Measurements from ENCODE around the gene LTB. TPM values are rescaled to one million over a fixed set of nuclear protein-coding genes. Genes with fewer than 3 reads are reported as not detected.

LTB gene
- total and polyA plus RNA-seq, 8 donors: 1.5 to 13.7 (median 3.4) TPM

- Histone ChIP-seq H3K36me3 (peaks cover 0 to 15% of the 10 kb centered on the region in 2 donors), H3K4me1 (peaks cover 0 to 50% of the 10 kb centered on the region in 2 donors), H3K27me3 (peaks cover 0 to 4% of the 10 kb centered on the region in 2 donors), H3K4me3 (no peak overlapping the region), H3K9me3 (no peaks in the 10 kb centered on the region), H3K27ac (no peak overlapping the region)
- TF ChIP-seq, protein P1, sequence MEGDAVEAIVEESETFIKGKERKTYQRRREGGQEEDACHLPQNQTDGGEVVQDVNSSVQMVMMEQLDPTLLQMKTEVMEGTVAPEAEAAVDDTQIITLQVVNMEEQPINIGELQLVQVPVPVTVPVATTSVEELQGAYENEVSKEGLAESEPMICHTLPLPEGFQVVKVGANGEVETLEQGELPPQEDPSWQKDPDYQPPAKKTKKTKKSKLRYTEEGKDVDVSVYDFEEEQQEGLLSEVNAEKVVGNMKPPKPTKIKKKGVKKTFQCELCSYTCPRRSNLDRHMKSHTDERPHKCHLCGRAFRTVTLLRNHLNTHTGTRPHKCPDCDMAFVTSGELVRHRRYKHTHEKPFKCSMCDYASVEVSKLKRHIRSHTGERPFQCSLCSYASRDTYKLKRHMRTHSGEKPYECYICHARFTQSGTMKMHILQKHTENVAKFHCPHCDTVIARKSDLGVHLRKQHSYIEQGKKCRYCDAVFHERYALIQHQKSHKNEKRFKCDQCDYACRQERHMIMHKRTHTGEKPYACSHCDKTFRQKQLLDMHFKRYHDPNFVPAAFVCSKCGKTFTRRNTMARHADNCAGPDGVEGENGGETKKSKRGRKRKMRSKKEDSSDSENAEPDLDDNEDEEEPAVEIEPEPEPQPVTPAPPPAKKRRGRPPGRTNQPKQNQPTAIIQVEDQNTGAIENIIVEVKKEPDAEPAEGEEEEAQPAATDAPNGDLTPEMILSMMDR (IDR thresholded peaks at IDR 0.05): no peak
- ATAC-seq: no peak
- intact Hi-C loops (cut with DNase I): no loop called here
- DNase-seq: no peak
Observed at GRCh38 chr6:31573239-31574105, 8.8 kb downstream of the LTB start.

- Histone ChIP-seq H3K27me3 (peaks cover 0 to 4% of the 10 kb centered on the region in 2 donors), H3K4me3 (peak within 1 kb of the TSS in 1 of 2 donors; percentile 22), H3K27ac (peak within 1 kb of the TSS in 1 of 2 donors; percentile 13), H3K4me1 (peaks cover 0 to 49% of the 10 kb centered on the region in 2 donors), H3K36me3 (peaks cover 0 to 4% of the 10 kb centered on the region in 2 donors), H3K9me3 (no peaks in the 10 kb centered on the region)
- peak in 1 of 4 donors; percentile 79 for DNase-seq
- intact Hi-C loops (cut with DNase I): no loop called here
- no peak for ATAC-seq
- TF ChIP-seq, protein P1 (IDR thresholded peaks at IDR 0.05): no peak
Observed at GRCh38 chr6:31572041-31572911, 9.9 kb downstream of the LTB start, which contains the start of gene LTA. LTA (plus strand) TSS chr6:31572289; CDS start chr6:31572743, 454 bp downstream.

DNA sequence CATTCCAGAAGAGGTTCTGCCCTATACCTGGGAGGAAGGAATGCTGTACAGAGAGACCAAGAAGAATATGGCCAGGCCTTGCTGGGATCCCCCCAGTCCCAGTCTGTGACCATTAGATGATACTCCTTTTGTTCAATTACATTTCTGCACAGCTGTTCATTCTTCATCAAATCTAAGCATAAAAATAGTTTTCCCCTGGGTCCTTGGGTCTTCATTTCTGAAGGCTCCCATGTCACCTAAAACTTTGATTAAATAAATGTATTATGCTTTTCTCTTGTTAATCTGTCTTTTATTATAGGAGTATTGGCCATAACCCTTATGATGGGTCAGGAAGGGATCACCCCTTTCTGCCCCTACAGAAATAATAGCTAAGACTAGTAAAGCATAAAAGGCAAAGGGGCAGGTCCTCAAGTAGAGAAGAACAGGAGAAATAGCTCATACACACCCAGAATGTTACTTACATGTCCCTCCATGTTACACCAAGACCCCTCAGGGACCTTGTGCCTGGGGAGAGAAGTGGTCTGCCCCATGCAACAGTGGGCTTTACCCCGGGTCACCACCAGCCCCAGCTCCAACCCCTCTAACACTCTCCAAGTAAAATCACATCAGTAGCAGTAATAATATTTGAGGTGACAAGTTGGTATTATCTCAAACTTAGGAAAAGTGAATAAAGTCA lies 12.2 kb downstream of the LTB start:
- DNase-seq (no peak), ATAC-seq (no peak)
- TF ChIP-seq, protein P1 (IDR thresholded peaks at IDR 0.05): no peak
- intact Hi-C loops (cut with DNase I): no loop called here
- Histone ChIP-seq H3K4me1 (peaks cover 0 to 34% of the 10 kb centered on the region in 2 donors), H3K9me3 (no peaks in the 10 kb centered on the region), H3K4me3 (no peak overlapping the region), H3K27me3 (peaks cover 0 to 18% of the 10 kb centered on the region in 2 donors), H3K27ac (no peak overlapping the region), H3K36me3 (no peaks in the 10 kb centered on the region)

GRCh38 chr6:31568537-31568961 lies 13.7 kb downstream of the LTB start:
- Histone ChIP-seq H3K4me1 (peaks cover 0 to 24% of the 10 kb centered on the region in 2 donors), H3K27ac (peak overlapping the region in 1 of 2 donors; percentile 70), H3K9me3 (no peaks in the 10 kb centered on the region), H3K4me3 (no peak overlapping the region), H3K27me3 (peaks cover 0 to 18% of the 10 kb centered on the region in 2 donors), H3K36me3 (no peaks in the 10 kb centered on the region)
- peak; percentile 70 for ATAC-seq
- TF ChIP-seq, protein P1 (IDR thresholded peaks at IDR 0.05): no peak
- intact Hi-C loops (cut with DNase I): no loop called here
- DNase-seq: peak in 1 of 4 donors; percentile 56

Data from left lung (tissue), 10 donors.